IMR-90 (cell line): Measurements from ENCODE around the gene MAVS. TPM values are rescaled to one million over a fixed set of nuclear protein-coding genes. Genes with fewer than 3 reads are reported as not detected.

Source experiments
- ATAC-seq: fragments of 200-7000 bp; cut with Tn5 transposase; 2 replicates; pipeline ENCODE4 v1.9.1; 2020; ENCODE audit warnings: low read depth, mild to moderate bottlenecking, moderate library complexity
- BruUV-seq: library from RNA; stranded (reverse); fragments of 400-500 nt; replicated peaks from 2 replicates; lab custom pipeline; 2021; lab: Mats Ljungman, UMichigan
- CTCF ChIA-PET: fragments of 300-600 bp; formaldehyde crosslinking; extraction: SDS; loops from one replicate; lab custom pipeline; 2021; ENCODE audit warnings: antibody characterized with exemption; lab: Yijun Ruan, JAX
- POLR2A ChIA-PET: fragments of 300-600 bp; sonication (Branson Sonifier 250); formaldehyde crosslinking; loops from one replicate; lab custom pipeline; 2022; ENCODE audit warnings: antibody characterized with exemption; ENCODE audit not compliant: unreplicated experiment; lab: Charles Lee
- DNase-seq: peaks from one replicate; pipeline ENCODE4 v3.0.0; 2013
- H2AFZ ChIP-seq: replicated peaks from 2 replicates; pipeline ENCODE3; 2013; ENCODE audit warnings: low read length, mild to moderate bottlenecking; ENCODE audit not compliant: poor library complexity
- H2AK5ac ChIP-seq: 2 replicates; pipeline ENCODE4 v1.6.1; 2013; ENCODE audit warnings: low read depth, low read length, inconsistent platforms
- H2AK9ac ChIP-seq: replicated peaks from 2 replicates; pipeline ENCODE3; 2013; ENCODE audit warnings: mild to moderate bottlenecking, low read depth, low read length, moderate library complexity; ENCODE audit not compliant: poor library complexity
- H2BK120ac ChIP-seq: 2 replicates; pipeline ENCODE4 v1.6.1; 2013; ENCODE audit warnings: low read depth, low read length, inconsistent platforms
- H2BK15ac ChIP-seq: 3 replicates; pipeline ENCODE4 v1.6.1; 2013; ENCODE audit warnings: low read depth, low read length, inconsistent platforms
- H2BK20ac ChIP-seq: 2 replicates; pipeline ENCODE4 v1.6.1; 2013; ENCODE audit warnings: low read depth, mild to moderate bottlenecking, inconsistent platforms, low read length, moderate library complexity
- H2BK5ac ChIP-seq: 2 replicates; pipeline ENCODE4 v1.6.1; 2013; ENCODE audit warnings: mild to moderate bottlenecking, low read depth, low read length, inconsistent platforms; ENCODE audit not compliant: poor library complexity, severe bottlenecking
- H3K14ac ChIP-seq: replicated peaks from 2 replicates; pipeline ENCODE4 v1.6.1; 2013; ENCODE audit warnings: low read depth, low read length, inconsistent platforms
- H3K18ac ChIP-seq: 2 replicates; pipeline ENCODE4 v1.6.1; 2013; ENCODE audit warnings: low read depth, low read length, control low read depth
- H3K23ac ChIP-seq: 2 replicates; pipeline ENCODE4 v1.6.1; 2013; ENCODE audit warnings: low read depth, low read length, inconsistent platforms
- H3K27ac ChIP-seq: 2 replicates; pipeline ENCODE4 v1.5.1; 2013; ENCODE audit warnings: mild to moderate bottlenecking, control low read depth, low read length; ENCODE audit not compliant: insufficient read depth
- H3K27me3 ChIP-seq: 2 replicates; pipeline ENCODE4 v1.6.1; 2013; ENCODE audit warnings: low read length; ENCODE audit not compliant: control insufficient read depth, insufficient read depth
- H3K36me3 ChIP-seq: 2 replicates; pipeline ENCODE4 v1.6.1; 2013; ENCODE audit warnings: low read length, mixed read lengths; ENCODE audit not compliant: control insufficient read depth, insufficient read depth
- H3K4ac ChIP-seq: 2 replicates; pipeline ENCODE4 v1.6.1; 2013; ENCODE audit warnings: low read depth, low read length, inconsistent platforms
- H3K4me1 ChIP-seq: 2 replicates; pipeline ENCODE4 v1.6.1; 2013; ENCODE audit warnings: low read length, mixed read lengths; ENCODE audit not compliant: control insufficient read depth, insufficient read depth
- H3K4me2 ChIP-seq: 2 replicates; pipeline ENCODE4 v1.6.1; 2013; ENCODE audit warnings: low read depth, mild to moderate bottlenecking, control low read depth, low read length, moderate library complexity
- H3K4me3 ChIP-seq: 2 replicates; pipeline ENCODE4 v1.5.1; 2013; ENCODE audit warnings: low read depth, mild to moderate bottlenecking, control low read depth, low read length, moderate library complexity; ENCODE audit not compliant: insufficient read depth
- H3K56ac ChIP-seq: 2 replicates; pipeline ENCODE4 v1.6.1; 2013; ENCODE audit warnings: low read length, inconsistent platforms; ENCODE audit not compliant: insufficient read depth; ENCODE audit errors: extremely low read depth
- H3K79me1 ChIP-seq, 2 experiments: 2 replicates each; pipeline ENCODE4 v1.6.1; 2013; ENCODE audit warnings: low read length in 2 of 2, inconsistent platforms in 1 of 2, low read depth in 1 of 2
- H3K9ac ChIP-seq: 2 replicates; pipeline ENCODE4 v1.6.1; 2013; ENCODE audit warnings: low read depth, low read length, control low read depth
- H3K9me1 ChIP-seq: 2 replicates; pipeline ENCODE4 v1.6.1; 2013; ENCODE audit warnings: low read length, inconsistent platforms; ENCODE audit not compliant: insufficient read depth
- H3K9me3 ChIP-seq: 2 replicates; pipeline ENCODE4 v1.6.1; 2013; ENCODE audit warnings: low read length; ENCODE audit not compliant: control insufficient read depth, insufficient read depth
- H4K20me1 ChIP-seq: 2 replicates; pipeline ENCODE4 v1.6.1; 2013; ENCODE audit warnings: low read length, inconsistent platforms; ENCODE audit not compliant: insufficient read depth
- H4K5ac ChIP-seq: 2 replicates; pipeline ENCODE4 v1.6.1; 2013; ENCODE audit warnings: mild to moderate bottlenecking, low read depth, low read length, control low read depth
- H4K8ac ChIP-seq, 2 experiments: 2 replicates each; pipeline ENCODE4 v1.6.1; 2013; ENCODE audit warnings: low read depth in 2 of 2, low read length in 2 of 2, control low read depth in 1 of 2, inconsistent platforms in 1 of 2
- H4K91ac ChIP-seq: 2 replicates; pipeline ENCODE4 v1.6.1; 2013; ENCODE audit warnings: low read depth, low read length, inconsistent platforms; ENCODE audit not compliant: insufficient read depth
- CEBPB ChIP-seq: IDR thresholded peaks from 2 replicates; pipeline ENCODE4 v1.6.1; 2012; ENCODE audit warnings: low read depth, low read length, improper control_type of control experiment
- CHD1 ChIP-seq: IDR thresholded peaks from 2 replicates; pipeline ENCODE4 v1.6.1; 2012; ENCODE audit warnings: low read depth, low read length, improper control_type of control experiment
- ELK1 ChIP-seq: fragments of 150-350 bp; IDR thresholded peaks from 2 replicates; pipeline ENCODE4 v1.6.1; 2016; ENCODE audit warnings: low read depth, mild to moderate bottlenecking, low read length, moderate library complexity, borderline replicate concordance
- FOS ChIP-seq: fragments of 150-350 bp; IDR thresholded peaks from 2 replicates; pipeline ENCODE4 v1.6.1; 2016; ENCODE audit warnings: low read depth, low read length
- MAFK ChIP-seq: IDR thresholded peaks from 2 replicates; pipeline ENCODE4 v1.6.1; 2012; ENCODE audit warnings: low read depth, low read length, improper control_type of control experiment
- MAZ ChIP-seq: IDR thresholded peaks from 2 replicates; pipeline ENCODE4 v1.6.1; 2012; ENCODE audit warnings: low read depth, mild to moderate bottlenecking, low read length, improper control_type of control experiment, moderate library complexity, borderline replicate concordance
- MXI1 ChIP-seq: IDR thresholded peaks from 2 replicates; pipeline ENCODE4 v1.6.1; 2012; ENCODE audit warnings: low read depth, mild to moderate bottlenecking, low read length, moderate library complexity, borderline replicate concordance
- NFE2L2 ChIP-seq: fragments of 150-350 bp; IDR thresholded peaks from 2 replicates; pipeline ENCODE4 v1.6.1; 2016; ENCODE audit warnings: low read depth, mild to moderate bottlenecking, low read length
- RAD21 ChIP-seq: IDR thresholded peaks from 2 replicates; pipeline ENCODE4 v1.6.1; 2012; ENCODE audit warnings: low read length, improper control_type of control experiment
- RCOR1 ChIP-seq: IDR thresholded peaks from 2 replicates; pipeline ENCODE4 v1.6.1; 2012; ENCODE audit warnings: mild to moderate bottlenecking, low read length, improper control_type of control experiment; ENCODE audit not compliant: insufficient replicate concordance
- SMC3 ChIP-seq: fragments of 150-350 bp; IDR thresholded peaks from 2 replicates; pipeline ENCODE4 v1.6.1; 2016; ENCODE audit warnings: low read depth, mild to moderate bottlenecking, antibody characterized with exemption, low read length, moderate library complexity
- WGBS, 2 experiments: methylation state at CpG; one replicate each; pipeline versions ENCODE4 v1.1.5 to v1.1.7; 2013; ENCODE audit warnings: missing lambda C conversion rate in 2 of 2; ENCODE audit not compliant: insufficient read length in 1 of 2; ENCODE audit errors: extremely low coverage in 2 of 2; 5-methylcytosine and 5-hydroxymethylcytosine counted together
- dilution Hi-C: fragments of 300-500 bp; cut with HindIII; formaldehyde crosslinking; loops from one replicate; pipeline ENCODE4 v1.14.3; 2018; ENCODE audit warnings: low sequenced_read_pairs; ENCODE audit not compliant: unreplicated experiment
- in situ Hi-C: fragments of 300-500 bp; cut with MboI; formaldehyde crosslinking; loops from 3 replicates; pipeline ENCODE4 v1.14.3; 2019; ENCODE audit warnings: low sequenced_read_pairs, inconsistent platforms, mixed read lengths
- intact Hi-C: fragments of 100-400 bp; cut with micrococcal nuclease; formaldehyde crosslinking; loops from 2 replicates; pipeline ENCODE4 v1.10.0; 2022
- polyA plus RNA-seq, 3 experiments: library from polyadenylated mRNA; depleted of rRNA; stranded (reverse); fragments of >200 nt; gene quantifications; 2 replicates each; pipeline ENCODE4 v1.2.3, GENCODE V29; 2012; ENCODE audit warnings: low replicate concordance in 1 of 3
- total RNA-seq: library from RNA; depleted of rRNA; stranded (reverse); fragments of >200 nt; gene quantifications from 2 replicates; pipeline ENCODE4 v1.2.3, GENCODE V29; 2012

Gene MAVS
- total and polyA plus RNA-seq, 2 of the 4 experiments (the other 2 are of a cell fraction) = 10.4 to 15.6 TPM

- no peak overlapping the region for H4K8ac ChIP-seq
- no peak overlapping the region for H3K27ac ChIP-seq
- H3K9me1 ChIP-seq = peaks cover 24% of the 10 kb centered on the region
- H4K20me1 ChIP-seq = peaks cover 9% of the 10 kb centered on the region; the same call in 1 of the 2 replicates
- no peaks in the 10 kb centered on the region for H3K4me1 ChIP-seq
- H2BK20ac ChIP-seq = no peak overlapping the region
- dilution Hi-C loops (no loop called here), intact Hi-C loops (no loop called here), in situ Hi-C loops (no loop called here)
- no peak overlapping the region for H2BK120ac ChIP-seq
- H3K14ac ChIP-seq = no peak overlapping the region
- H2AK5ac ChIP-seq = no peak overlapping the region
- peaks cover 25 to 66% of the 10 kb centered on the region in 2 experiments for H3K79me1 ChIP-seq
- no peak overlapping the region for H3K4me2 ChIP-seq
- ATAC-seq = no peak
- H3K56ac ChIP-seq = no peak overlapping the region
- H3K9ac ChIP-seq = no peak overlapping the region
- no peak overlapping the region for H3K23ac ChIP-seq
- no peak for DNase-seq
- H2AFZ ChIP-seq = no peak overlapping the region
- no peak overlapping the region for H3K4me3 ChIP-seq
- H2BK15ac ChIP-seq = no peak overlapping the region
- TF ChIP-seq ELK1 (no peak), CHD1 (no peak), CEBPB (no peak), SMC3 (no peak), RAD21 (no peak), NFE2L2 (no peak), MXI1 (no peak), MAFK (no peak), FOS (no peak), RCOR1 (no peak), MAZ (no peak)
- H3K9me3 ChIP-seq = no peaks in the 10 kb centered on the region
- no peak overlapping the region for H3K4ac ChIP-seq
- peaks cover 31% of the 10 kb centered on the region for H3K36me3 ChIP-seq
- H2AK9ac ChIP-seq = no peak overlapping the region
- ChIA-PET POLR2A (no interaction called here), CTCF (interaction anchor here (0.5 kb wide), 1 partner anchor 174 kb away, joined by 3 read pairs; no protein-coding TSS in a partner anchor)
- no peak overlapping the region for H3K18ac ChIP-seq
- H4K91ac ChIP-seq = no peak overlapping the region
- H4K5ac ChIP-seq = no peak overlapping the region
- no TSS peak for BruUV-seq
- H3K27me3 ChIP-seq = no peaks in the 10 kb centered on the region
- no peak overlapping the region for H2BK5ac ChIP-seq
- WGBS, 2 experiments = 100% methylated on average over 2 of the region's 5 CpGs; no CpG with 5 or more reads in 1 of the 2 experiments
Observed at GRCh38 chr20:3873507-3873906, 26.9 kb downstream of the MAVS start.
